ENCODE data around the gene MTMR6.

DNA sequence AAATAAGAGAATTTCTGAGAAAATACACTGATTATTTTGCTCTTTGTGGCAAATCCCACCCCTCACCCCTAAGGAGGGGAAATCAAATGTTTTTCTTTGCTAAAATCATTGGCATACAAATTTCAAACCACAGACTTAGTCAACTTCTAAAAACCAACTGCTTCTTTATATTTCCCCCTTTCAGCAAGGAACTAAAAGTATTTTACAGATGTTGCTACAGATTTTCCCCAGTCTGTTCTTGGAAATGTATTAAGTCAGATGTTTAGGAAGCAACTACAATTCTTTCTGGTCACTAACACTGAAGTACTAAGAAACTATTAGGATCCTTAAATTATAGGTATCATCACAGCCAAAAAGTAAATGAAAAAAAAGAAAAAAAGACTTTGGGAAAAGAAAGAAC lies 6.9 kb downstream of the MTMR6 start:
- TF ChIP-seq, protein P1, sequence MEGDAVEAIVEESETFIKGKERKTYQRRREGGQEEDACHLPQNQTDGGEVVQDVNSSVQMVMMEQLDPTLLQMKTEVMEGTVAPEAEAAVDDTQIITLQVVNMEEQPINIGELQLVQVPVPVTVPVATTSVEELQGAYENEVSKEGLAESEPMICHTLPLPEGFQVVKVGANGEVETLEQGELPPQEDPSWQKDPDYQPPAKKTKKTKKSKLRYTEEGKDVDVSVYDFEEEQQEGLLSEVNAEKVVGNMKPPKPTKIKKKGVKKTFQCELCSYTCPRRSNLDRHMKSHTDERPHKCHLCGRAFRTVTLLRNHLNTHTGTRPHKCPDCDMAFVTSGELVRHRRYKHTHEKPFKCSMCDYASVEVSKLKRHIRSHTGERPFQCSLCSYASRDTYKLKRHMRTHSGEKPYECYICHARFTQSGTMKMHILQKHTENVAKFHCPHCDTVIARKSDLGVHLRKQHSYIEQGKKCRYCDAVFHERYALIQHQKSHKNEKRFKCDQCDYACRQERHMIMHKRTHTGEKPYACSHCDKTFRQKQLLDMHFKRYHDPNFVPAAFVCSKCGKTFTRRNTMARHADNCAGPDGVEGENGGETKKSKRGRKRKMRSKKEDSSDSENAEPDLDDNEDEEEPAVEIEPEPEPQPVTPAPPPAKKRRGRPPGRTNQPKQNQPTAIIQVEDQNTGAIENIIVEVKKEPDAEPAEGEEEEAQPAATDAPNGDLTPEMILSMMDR (IDR thresholded peaks at IDR 0.05), result no peak
- no peak for TF ChIP-seq POLR2A (IDR thresholded peaks at IDR 0.05)
